TTC549 (cell line): ENCODE measurements around the gene ZNF184.
A peak's percentile ranks its signal among the peaks of the same experiment; 100 is the strongest.

ENCODE experiments used
- FAIRE-seq: peaks from 2 replicates; lab custom pipeline; 2012; peaks lifted over from hg19 to GRCh38; lab: Jason Lieb, UNC

The ZNF184 gene

DNA sequence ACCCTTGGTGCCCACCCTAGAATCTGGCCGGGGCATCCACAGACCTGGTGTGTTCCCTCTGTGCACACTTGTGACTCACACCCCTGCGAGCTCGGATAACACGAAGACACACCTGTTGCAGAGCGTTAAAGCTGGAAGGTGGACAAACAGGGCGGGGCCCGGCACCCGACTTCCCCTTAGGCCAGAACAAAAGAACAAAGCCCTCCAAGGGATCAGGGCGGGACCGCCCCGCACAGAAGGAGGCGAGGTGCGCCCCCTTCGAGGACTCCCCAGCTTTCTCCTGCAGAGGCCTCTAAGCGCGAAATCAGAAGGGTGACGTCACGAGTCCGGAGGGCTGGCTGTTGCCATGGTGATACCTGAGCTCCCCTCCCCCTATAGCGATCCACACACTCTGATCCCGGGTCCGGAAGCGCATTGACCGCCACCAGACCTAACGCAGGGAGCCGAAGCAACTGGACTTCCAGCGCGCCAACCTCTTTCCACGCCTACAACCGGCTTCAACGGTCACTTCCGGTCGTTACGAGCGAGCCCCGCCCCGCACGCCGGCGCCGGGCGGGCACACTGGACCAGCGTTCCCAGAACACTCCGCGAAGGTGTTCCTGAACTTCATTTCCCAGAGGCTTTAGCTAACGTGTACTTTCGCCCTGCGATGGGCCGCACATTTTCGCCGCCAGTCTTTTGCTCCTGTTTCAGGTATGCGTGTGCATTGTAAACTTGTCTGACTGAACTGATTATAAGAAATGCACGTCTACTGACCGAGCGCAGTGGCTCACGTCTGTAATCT lies at the start of gene ZNF184:
Gene ZNF184 (minus strand): TSS at position 489 of the 784 bp plus-strand sequence. CDS start 811 bp downstream, outside the sequence.
- peak; percentile 83 for FAIRE-seq

DNA sequence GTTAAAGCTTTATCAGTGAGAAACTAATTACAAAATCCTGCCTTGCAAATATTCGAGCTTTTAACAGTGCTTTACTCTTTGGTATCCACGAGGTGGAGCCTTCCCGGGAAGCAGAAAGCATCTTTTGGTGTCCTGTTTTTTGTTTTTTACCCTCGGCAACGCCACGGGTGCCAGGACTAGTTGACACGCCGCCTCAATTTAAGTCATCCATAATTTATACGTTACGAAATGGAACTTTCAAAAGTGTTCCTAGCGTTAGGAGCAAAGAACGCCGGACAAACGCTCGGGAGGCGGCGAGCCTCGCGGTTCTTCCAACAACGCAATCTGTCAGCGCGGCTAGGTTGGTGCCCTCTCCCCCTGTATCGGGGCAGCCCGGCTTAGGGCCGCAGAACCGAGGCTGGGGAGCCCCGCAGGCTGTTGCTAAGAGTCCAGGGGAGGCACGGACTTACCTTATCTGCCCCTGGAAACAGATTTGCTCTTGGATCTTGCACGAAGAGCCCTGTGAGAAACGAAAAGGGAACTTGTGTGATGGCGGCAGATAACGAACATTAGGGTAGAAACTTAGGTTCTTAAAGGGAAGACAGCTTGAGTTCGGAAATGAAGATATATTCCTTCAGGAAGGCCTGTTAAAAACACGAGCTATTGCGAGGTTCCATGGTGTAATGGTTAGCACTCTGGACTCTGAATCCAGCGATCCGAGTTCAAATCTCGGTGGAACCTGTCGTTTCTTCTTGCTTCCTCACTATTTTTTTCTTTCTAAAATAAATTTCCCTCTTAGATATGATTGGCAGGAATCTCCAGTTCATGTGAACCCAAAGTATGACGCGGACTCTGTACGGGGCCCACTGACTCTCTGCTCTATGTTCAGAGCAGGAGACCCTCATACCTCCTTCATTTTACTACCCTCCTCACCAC lies 46.2 kb upstream of the ZNF184 start:
- FAIRE-seq = peak; percentile 58

DNA sequence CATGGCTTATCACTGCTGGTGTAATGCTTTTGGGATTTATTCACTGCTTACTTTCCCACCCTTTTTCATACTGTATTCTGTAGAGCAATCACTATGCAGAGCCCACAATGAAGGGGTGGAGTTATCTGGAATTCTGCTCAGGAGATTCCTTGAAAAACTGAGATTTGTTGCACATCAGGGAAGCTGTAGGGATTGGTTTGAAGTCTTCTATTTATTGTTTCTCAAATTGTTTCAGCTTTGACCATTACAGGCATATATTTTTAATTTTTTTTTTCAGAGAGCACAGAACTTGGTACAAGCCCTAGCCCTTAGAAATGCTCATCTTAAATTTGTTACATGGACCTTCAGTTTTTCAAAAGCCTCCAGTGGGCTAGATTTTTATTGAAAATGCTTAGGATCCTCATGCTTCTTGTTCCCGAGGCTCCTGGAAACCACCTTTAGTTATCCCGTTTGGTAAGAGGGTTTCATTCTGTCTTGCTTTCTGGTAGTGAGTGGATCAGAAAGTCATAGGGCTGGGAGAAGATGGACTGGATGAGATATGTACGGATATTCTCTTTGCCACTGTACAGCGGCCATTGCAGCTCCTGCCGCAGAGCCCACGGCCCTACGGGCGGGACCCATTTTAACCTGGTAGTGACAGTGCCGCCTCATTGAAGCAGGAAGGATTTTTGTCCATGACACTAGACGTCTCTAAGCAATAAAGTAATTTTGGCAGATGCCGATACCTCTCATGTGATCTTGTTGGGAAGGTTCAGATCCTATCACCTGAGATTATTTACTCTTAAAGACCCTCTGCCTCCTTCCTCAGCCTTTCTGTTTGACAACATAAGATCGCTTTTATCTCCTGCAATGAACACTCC lies 45.3 kb upstream of the ZNF184 start:
- no peak for FAIRE-seq

DNA sequence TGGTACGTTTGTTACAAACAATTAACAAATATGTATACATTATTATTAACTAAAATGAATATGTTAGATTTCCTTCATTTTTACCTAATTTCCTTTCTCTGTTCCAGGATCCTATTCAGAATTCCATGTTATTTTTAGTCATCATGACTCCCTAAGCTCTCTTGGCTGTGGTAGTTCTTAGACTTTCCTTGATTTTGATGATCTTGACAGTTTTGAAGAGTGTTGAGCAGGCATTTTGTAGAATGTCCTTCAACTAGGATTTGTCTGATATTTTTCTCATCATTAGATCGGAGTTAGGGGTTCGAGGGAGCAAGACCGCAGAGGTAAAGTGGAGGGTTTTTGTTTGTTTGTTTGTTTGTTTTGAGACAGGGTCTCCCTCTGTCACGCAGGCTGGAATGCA lies 44.3 kb upstream of the ZNF184 start:
- no peak for FAIRE-seq

DNA sequence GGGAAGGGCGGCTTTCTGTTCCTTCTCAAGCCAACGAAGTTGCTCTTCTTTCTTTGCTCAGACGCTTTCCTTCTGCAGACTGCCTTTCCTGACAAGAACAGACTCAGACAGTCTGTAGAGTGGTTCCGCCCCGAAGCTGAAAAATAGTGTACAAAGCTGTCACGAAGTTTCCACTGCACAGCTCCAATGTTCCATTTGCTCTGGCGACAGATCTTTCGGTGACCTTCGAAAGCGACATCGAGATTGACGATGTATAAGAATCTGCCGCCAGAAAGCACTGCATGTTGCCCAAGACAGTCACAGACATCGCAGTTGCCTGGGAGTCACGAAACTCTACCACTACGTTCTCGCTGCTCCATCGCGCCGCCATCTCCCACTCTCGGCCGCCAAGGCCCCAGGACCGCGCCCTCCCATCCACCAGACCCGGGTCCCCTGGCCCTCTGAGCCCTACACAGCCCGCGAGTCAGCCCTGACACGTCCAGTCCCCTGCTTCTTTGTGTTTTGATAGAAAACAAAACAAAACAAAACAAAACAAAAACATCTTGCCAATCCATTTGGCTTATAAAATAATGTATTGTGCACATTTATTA lies 42.1 kb upstream of the ZNF184 start:
- FAIRE-seq = no peak

DNA sequence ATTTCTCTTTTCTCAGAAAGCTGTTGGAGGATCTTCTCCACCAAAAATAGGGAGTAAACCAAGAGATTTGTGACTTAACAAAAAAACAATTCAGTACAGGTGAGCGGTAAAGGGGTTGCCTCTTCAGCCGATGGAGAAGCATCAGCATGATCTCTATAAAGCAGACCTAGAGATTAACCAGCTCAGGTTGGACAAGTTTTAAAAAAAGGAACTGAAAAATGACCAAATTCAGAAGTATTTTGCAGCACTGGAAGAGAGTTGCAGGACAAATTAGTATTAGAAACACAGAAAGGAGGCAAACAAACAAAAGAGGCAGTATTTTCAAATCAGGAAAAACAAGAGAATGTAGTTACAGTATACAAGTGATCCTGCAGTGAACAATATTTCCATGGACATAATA lies 39.6 kb upstream of the ZNF184 start:
- FAIRE-seq = no peak

DNA sequence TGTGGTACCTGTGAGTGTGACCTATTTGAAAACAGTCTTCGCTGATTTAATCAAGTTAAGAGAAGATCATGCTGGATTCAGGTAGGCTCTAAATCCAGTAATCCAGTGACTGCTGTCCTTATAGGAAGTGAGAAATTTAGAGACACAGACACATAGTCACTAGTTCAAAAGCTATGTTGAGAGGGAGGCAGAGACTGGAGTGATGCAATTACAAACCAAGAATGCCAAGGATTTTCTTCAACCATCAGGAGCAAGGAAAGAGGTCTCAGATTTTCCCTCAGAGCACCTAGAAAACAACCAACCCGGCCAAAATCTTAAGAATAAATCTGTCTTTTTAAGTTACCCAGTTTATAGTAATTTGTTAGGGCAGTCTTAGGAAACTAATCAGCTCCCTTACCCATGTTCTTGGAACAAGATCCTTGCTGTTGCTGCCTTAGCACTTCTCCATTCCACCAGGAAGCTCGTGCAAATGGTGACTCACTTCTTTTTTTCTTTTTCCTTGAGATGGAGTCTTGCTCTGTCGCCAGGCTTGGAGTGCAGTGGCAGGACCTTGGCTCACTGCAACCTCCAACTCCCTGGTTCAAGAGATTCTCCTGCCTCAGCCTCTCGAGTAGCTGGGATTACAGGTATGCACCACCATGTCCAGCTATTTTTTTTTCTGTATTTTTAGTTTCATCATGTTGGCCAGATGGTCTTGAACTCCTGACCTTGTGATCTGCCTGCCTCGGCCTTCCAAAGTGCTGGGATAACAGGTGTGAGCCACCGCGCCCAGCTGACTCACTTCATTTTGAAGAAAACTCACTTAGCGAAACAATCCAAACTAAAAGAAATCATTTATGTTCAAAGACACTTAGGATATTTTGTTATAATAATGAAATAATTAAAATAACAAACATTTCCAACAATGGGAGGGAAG lies 34.4 kb upstream of the ZNF184 start:
- FAIRE-seq = no peak

DNA sequence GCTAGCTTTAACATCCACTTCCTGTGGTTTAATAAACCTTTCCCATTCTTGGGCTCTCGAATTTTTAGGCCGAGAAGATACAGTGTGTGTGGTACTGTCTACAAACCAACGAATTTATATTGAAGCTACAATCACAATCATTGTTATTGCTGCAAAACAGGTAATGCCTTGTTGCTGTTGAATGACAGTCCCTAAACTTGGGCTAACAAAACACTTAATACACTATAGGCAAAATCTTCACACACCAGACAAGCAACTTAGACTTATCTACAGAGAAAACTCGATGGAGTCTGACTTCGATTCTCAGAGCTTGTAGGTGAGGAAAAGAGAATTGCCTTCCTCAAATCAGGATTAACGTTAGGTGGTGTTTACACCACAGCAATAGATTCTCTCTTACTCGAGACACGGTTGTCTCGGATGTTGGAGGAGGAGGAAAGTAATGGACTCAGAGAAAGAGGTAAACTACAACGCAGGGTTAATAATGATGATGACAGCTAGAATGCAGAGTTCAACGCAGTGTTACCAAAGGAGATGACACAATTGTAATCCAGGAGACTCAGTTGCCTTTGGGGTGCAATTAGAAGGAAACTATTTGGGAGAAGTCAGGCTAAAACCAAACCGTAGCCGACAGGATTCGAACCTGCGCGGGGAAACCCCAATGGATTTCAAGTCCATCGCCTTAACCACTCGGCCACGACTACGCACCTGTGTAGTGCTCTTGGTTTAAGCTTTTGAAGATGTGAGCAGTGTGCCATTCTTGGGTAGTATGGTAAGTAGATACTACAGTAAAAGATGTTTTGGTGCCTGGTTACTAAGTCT lies 32.5 kb upstream of the ZNF184 start:
- FAIRE-seq = no peak

DNA sequence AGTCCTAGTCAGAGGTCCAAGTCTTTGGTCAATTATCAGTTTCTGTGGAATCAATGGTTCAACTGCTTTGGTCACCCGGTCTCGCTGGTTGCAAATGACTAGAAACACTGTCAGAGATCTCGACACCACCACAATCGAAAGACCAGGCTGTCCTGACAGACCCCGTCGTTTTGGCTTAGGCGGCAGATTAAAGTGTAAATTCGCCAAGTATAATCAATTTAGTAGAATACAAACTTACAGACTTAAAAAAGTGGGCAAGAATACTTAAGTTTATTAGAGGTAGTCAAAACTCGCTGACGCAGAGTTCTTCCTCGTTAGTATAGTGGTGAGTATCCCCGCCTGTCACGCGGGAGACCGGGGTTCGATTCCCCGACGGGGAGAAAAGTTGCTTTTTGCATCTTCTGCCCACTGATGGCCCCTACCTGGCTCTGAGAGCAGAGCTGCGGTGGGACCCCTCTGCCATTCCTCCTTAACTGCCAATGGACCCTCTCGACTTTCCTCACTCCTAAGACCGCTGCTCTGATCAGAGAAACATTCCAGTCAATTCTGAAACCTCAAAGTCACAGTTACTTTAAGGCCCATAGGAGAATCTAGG lies 30.6 kb upstream of the ZNF184 start:
- FAIRE-seq = no peak

DNA sequence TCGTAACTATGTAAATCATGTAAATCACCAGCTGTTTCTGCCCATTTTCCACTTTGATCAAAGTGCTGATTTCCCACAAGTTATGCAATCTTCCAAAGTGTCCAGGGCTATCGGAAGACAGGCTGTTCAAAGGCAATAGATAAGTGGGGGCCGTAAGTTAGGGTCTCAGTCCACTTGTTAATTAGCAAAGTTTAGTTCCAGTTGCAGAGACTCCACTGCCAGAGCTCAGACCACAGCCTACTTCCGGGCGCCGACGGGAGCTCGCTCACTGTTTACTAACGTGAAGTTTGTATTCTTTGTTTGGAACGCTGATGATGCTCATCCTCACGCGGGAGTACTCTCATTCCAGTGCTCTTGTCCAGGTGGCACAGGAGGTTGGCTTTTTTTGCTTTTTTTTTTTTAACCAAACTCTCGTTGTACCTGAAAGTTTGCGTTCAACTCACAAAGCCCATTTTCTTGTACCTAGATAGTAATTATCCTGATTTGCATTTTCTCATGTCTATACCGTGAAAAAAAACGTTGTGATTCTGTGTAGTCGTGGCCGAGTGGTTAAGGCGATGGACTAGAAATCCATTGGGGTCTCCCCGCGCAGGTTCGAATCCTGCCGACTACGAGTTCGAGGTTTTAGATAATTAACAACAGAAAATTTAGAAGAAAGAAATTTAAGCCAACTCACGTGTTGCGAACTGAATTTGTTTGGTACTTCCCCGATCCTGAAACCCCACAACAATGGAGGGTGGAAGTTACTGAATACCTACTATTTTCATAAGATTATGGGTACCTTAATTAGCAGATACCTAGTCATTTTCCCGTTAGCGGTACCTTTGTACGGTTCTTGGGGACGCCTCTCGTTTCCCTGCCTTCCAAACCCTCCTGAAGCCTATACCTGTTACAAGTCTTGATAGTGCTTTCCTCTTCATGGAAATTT lies 29.9 kb upstream of the ZNF184 start:
- FAIRE-seq = peak; percentile 62

DNA sequence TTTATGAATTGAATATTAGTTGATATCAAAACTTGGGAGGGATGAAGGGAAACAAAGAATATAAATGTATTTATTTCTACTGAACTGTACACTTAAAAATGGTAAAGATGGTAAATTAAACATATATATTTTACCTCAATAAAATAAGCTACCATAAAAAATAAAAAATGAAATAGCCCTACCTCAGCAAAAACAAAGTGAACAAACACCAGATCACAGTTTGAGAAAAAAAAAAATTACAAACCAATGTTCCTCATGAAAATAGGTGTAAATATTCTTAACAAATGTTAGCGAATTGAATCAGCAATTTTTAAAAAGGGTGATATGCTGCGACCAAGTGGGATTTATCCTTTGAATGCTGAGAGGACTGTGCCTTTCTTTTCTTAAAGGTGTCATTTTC lies 28.3 kb upstream of the ZNF184 start:
- no peak for FAIRE-seq

DNA sequence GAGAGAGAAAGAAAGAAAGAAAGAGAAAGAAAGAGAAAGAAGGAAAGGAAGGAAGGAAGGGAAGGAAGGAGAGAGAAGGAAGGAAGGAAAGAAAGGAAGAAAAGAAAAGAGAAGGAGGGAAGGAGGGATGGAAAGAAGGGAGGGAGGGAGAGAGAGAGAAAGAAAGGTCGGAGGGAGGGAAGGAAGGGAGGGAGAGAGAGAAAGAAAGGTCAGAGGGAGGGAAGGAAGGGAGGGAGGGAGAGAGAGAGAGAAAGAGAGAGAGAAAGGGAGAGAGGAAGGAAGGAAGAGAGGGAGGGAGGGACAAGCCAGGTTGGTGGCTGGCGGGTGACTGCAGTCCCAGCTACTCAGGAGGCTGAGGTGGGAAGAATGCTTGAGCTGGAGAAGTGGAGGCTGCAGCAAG lies 27.3 kb upstream of the ZNF184 start:
- FAIRE-seq = no peak

DNA sequence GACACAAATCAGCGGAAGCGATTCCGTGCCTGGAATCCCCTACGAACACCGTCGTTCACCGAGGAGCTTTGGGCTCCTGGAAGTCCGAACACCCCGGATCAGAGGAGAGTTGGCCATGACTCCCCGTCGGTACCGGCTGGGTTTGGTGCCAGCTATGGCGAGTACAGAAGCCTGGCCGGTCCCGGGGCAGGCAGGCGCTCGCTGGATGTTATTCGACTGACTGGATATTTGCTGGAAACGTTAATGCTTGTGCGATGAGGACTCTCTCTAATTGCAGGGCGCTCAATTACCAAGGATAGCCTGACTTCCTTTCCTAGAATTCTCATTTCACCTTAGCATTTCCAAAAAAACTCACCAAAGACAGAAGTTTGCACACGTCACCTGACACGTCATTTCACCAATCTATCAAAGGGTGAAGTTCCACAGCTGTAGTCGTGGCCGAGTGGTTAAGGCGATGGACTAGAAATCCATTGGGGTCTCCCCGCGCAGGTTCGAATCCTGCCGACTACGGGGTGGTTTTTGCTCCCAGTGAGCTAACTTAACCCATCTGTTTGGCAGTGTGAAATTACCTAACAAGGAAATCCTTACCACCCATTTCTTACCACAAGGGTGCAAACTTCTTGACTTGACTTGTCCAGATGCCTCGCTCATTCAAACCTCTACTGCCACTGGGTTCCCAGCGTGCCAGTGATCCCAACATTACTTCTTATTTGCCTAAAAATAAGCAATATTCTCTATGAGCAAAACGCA lies 22.7 kb upstream of the ZNF184 start:
- peak; percentile 63 for FAIRE-seq

DNA sequence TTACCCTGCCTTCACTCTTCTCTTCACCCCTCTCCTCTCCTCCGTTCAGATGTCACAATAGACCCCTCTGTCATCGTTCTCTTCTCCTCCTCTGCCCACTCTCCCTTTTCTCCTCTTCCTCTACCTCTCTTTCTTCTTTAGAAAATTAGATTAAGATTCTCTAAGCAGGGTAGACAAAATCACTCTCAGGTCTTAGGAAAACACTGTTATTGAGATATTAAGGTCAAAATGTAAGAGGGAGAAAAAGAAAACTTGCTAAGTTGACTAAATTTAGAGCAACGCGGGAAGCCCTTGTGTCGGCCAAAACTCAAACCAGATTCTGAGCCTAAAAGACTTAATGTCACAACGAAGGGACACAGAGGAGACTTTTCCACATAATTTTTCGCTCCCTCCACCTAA lies 22.1 kb upstream of the ZNF184 start:
- FAIRE-seq = no peak

DNA sequence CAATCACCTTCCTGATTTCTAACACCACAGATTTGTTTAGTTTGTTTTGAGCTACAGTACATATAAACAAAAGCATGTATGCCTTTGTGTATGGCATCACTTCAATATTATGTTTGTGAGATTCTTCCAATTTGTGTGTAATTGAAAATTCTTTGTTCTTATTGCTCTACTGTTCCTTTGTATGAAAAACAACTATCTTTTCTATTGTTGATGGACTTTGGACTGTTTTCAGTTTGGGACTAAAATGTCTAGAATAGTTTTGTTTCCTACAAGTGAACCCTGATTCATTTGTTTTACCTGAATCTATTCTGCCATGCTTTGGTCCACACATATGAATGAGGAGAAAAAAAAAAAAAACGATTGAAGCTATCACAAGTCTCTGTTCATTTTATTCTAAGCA lies 21.2 kb upstream of the ZNF184 start:
- FAIRE-seq = no peak

DNA sequence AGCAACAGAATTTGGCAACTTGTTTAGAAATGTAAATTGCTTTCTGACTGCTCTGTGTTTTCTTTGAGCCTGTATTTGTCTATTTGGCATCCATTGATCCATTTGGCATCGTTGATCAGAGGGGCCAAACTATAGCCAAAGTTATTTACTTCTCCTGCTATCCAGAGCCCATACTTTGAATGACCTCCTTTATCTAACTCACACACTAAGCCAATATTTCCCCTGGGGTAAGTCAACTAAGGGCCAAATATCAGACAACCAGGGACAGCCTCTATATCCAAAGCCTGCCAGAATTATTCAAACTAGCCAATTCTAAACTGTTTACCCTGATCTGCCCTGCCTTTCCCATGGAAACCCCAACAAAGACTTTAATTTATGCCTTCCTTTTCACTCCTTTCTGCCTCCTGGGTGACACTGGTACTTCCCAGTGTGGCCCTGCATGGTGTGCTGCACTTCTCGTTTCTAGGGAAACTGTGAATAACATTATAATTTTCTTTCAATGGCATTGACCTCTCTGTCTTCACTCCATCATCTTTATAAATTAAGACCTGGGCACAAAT lies 19.8 kb upstream of the ZNF184 start:
- no peak for FAIRE-seq
